Upper lobe of left lung (tissue), 4 donors: ENCODE results near the gene CDCP2.

Experiments
- CTCF ChIP-seq, 6 experiments: fragments of 450-650 bp in 4 of 6; fragments of 200-600 bp in 2 of 6; sonication (generic) in 2 of 6; IDR thresholded peaks; one replicate each; pipeline ENCODE4 v1.5.1; 2016 to 2019; ENCODE audit warnings: antibody characterized with exemption in 6 of 6
- POLR2A ChIP-seq, 4 donors: fragments of 450-650 bp; IDR thresholded peaks; one replicate each; pipeline ENCODE4 v1.5.1; 2016 to 2017; ENCODE audit warnings: antibody characterized with exemption in 4 of 4, mild to moderate bottlenecking in 2 of 4
- POLR2AphosphoS5 ChIP-seq, 2 donors: sonication (generic); formaldehyde crosslinking; IDR thresholded peaks; one replicate each; pipeline ENCODE4 v1.5.1; 2017; ENCODE audit warnings: antibody characterized with exemption in 2 of 2

- TF ChIP-seq POLR2A (IDR thresholded peaks at IDR 0.05) (no peak), POLR2AphosphoS5 (IDR thresholded peaks at IDR 0.05) (no peak), CTCF (IDR thresholded peaks at IDR 0.05) (no peak)
These were observed 44.6 kb downstream of the CDCP2 start for GRCh38 chr1:54108156-54108555.
